Measurements from ENCODE around the gene SRGAP3.

The SRGAP3 gene

DNA sequence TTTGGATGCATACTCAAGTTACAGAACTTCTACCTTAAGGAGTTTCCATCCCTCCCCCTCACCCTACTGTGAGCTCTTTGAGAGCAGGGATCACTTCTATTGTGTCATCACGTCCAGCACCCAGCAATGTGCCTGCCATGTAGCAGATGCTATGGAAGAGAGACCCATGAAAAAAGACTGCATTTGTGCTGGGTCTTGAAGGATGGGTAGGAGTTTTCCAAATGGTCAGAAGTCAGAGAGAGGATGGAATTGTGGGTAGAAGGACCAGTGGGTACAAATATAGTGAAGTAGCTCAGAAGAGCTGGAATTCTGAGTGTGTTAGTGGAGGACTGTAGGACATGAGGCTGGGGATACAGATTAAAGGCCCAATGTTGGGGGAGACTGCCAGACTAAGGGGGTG, 141.7 kb downstream of the SRGAP3 start:
- TF ChIP-seq, protein P1, sequence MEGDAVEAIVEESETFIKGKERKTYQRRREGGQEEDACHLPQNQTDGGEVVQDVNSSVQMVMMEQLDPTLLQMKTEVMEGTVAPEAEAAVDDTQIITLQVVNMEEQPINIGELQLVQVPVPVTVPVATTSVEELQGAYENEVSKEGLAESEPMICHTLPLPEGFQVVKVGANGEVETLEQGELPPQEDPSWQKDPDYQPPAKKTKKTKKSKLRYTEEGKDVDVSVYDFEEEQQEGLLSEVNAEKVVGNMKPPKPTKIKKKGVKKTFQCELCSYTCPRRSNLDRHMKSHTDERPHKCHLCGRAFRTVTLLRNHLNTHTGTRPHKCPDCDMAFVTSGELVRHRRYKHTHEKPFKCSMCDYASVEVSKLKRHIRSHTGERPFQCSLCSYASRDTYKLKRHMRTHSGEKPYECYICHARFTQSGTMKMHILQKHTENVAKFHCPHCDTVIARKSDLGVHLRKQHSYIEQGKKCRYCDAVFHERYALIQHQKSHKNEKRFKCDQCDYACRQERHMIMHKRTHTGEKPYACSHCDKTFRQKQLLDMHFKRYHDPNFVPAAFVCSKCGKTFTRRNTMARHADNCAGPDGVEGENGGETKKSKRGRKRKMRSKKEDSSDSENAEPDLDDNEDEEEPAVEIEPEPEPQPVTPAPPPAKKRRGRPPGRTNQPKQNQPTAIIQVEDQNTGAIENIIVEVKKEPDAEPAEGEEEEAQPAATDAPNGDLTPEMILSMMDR (IDR thresholded peaks at IDR 0.05; ENCODE audit: insufficient read depth, low read depth, low read length, missing control alignments), result no peak
- no peak overlapping the region for H3K4me3 ChIP-seq (ENCODE audit: low read depth, low read length)

GRCh38 chr3:9105421-9105820, 144.0 kb downstream of the SRGAP3 start:
- no peak overlapping the region for H3K4me3 ChIP-seq (ENCODE audit: low read depth, low read length)
- TF ChIP-seq, protein P1 (IDR thresholded peaks at IDR 0.05; ENCODE audit: insufficient read depth, low read depth, low read length, missing control alignments), result no peak
- no peak for DNase-seq (ENCODE audit: low read depth)

More for the DNA sequence above, 141.7 kb downstream of the SRGAP3 start:
- DNase-seq (ENCODE audit: low read depth), result no peak

GRCh38 chr3:9104121-9104520, 145.3 kb downstream of the SRGAP3 start:
- no peak overlapping the region for H3K4me3 ChIP-seq (ENCODE audit: low read depth, low read length)
- TF ChIP-seq, protein P1 (IDR thresholded peaks at IDR 0.05; ENCODE audit: insufficient read depth, low read depth, low read length, missing control alignments), result no peak
- DNase-seq (ENCODE audit: low read depth), result no peak

DNA sequence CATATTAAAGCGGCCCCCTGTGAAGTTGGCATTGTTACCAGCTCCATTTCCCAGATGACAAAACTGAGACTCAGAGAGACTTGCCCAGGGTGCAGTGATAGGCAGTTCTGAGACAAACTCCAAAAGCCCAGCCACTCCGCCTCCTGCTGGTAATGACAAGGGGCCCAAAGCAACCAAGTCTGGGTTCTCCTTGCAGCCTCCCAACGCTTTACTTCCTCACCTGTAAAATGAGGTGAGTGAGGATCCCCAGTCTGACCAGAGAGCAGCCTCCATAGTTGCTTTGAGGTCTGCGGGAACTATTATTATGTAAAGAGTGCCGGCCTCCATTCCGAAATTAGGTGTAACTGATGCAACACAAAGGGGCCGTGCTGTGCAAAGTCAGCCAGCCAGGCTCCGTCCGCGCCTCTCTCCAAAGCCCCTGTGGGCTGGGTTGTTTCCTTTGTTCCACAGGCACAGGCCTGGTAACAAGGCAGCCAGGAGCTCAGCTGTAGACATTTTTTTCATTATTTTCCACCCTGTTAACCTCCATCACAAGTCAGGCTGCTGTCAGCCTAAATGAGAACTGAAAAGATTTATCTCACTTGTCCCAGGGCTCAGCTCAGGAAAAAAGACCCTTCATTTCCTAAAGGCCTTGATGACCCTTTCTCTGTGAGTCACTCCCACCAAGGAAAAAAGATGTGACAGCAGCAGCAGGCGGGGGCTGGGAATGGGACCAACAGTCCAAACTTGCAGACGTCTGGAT, 147.0 kb downstream of the SRGAP3 start:
- no peak for DNase-seq (ENCODE audit: low read depth)
- H3K4me3 ChIP-seq (ENCODE audit: low read depth, low read length), result no peak overlapping the region
- TF ChIP-seq, protein P1 (IDR thresholded peaks at IDR 0.05; ENCODE audit: insufficient read depth, low read depth, low read length, missing control alignments), result no peak

- TF ChIP-seq, protein P1 (IDR thresholded peaks at IDR 0.05; ENCODE audit: insufficient read depth, low read depth, low read length, missing control alignments), result no peak
- no peak for DNase-seq (ENCODE audit: low read depth)
- no peak overlapping the region for H3K4me3 ChIP-seq (ENCODE audit: low read depth, low read length)
Measured at GRCh38 chr3:9101286-9101685, 148.2 kb downstream of the SRGAP3 start.

GRCh38 chr3:9100513-9100894, 148.9 kb downstream of the SRGAP3 start:
- DNase-seq (ENCODE audit: low read depth), result peak; percentile 53
- H3K4me3 ChIP-seq (ENCODE audit: low read depth, low read length), result no peak overlapping the region
- TF ChIP-seq, protein P1 (IDR thresholded peaks at IDR 0.05; ENCODE audit: insufficient read depth, low read depth, low read length, missing control alignments), result no peak
